ENCODE results near the gene TRIM41. TPM values are rescaled to one million over a fixed set of nuclear protein-coding genes. Genes with fewer than 3 reads are reported as not detected.
A peak's percentile ranks its signal among the peaks of the same experiment; 100 is the strongest.

TRIM41 gene
- total and polyA plus RNA-seq, 2 of the 13 experiments (the other 11 are each of a cell fraction or from before 2014, with no cell fraction given), result 10.2 to 16.7 TPM

DNA sequence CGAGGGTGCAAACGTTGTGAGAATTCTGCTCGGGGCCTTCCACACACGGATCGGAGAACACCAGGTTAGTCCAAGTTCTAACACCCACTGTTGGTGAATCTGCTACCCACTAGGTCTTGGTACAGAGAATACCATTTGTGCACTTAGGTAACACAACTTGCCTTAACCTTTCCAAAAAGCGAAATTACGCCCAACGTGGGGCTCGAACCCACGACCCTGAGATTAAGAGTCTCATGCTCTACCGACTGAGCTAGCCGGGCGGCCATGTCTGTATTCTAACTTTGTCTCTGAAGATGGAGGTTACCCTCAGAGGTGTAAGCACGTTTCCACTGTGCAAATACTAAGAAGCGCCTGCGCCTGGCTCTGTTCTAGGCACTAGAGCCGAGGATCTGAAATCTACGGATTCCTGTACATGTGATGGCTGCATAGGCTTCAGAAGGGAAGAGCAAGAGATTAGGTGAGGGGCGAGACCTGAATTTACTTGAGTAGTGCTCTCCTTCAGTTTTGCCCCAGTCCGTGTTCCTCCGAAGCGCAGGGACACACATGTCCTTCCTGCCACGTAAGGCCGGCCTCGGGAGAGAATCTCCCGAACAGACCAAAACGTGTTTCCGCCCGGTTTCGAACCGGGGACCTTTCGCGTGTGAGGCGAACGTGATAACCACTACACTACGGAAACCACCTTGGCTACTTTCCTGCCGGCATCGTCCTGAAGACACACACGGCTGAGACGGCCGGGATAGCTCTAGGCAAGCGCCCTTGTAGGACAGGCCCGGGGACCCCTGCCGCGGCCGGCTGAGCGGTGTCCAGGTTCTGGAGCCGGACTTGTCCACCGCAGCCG is 1.1 kb upstream of the TRIM41 start (continued):
- TF ChIP-seq ZNF460 (CRISPR knock-in tag; IDR thresholded peaks at IDR 0.05; ENCODE audit: borderline replicate concordance) (0 out of 2 replicates have a peak, but pooled peaks have one; percentile 7), RXRB (CRISPR knock-in tag; IDR thresholded peaks at IDR 0.05; ENCODE audit: borderline replicate concordance) (peak; percentile 63), ZNF263 (CRISPR knock-in tag; IDR thresholded peaks at IDR 0.05) (peak; percentile 76), IRX3 (CRISPR knock-in tag; IDR thresholded peaks at IDR 0.05; ENCODE audit: borderline replicate concordance, low read depth) (no peak), GPN1 (CRISPR knock-in tag; IDR thresholded peaks at IDR 0.05; ENCODE audit: borderline replicate concordance) (no peak), MXD1 (CRISPR knock-in tag; IDR thresholded peaks at IDR 0.05) (peak; percentile 37; the same call in 1 of the 2 replicates), KLF12 (CRISPR knock-in tag; IDR thresholded peaks at IDR 0.05; ENCODE audit: borderline replicate concordance) (0 out of 2 replicates have a peak, but pooled peaks have one; percentile 44), ZHX1 (CRISPR knock-in tag; IDR thresholded peaks at IDR 0.05; ENCODE audit: low read depth) (no peak), SOX13 (IDR thresholded peaks at IDR 0.05) (0 out of 2 replicates have a peak, but pooled peaks have one; percentile 26), SOX13 (CRISPR knock-in tag; conservative IDR thresholded peaks at IDR 0.05 in 1 of 2, IDR thresholded peaks at IDR 0.05 in 1 of 2) (peak in 1 of 2 experiments; percentile 13; a peak in 1 of 4 replicates), ZKSCAN1 (IDR thresholded peaks at IDR 0.05; ENCODE audit: low read length) (no peak), PRMT3 (CRISPR knock-in tag; IDR thresholded peaks at IDR 0.05; ENCODE audit: borderline replicate concordance, low read depth) (peak; percentile 84; the same call in 1 of the 2 replicates), FOXA1 (IDR thresholded peaks at IDR 0.05) (no peak), FOXA1 (CRISPR knock-in tag; IDR thresholded peaks at IDR 0.05) (no peak; the same call in 1 of the 2 replicates), YY1 (IDR thresholded peaks at IDR 0.05; ENCODE audit: insufficient read depth, insufficient replicate concordance, low read depth, low read length) (peak; percentile 80), ZNF30 (CRISPR knock-in tag; IDR thresholded peaks at IDR 0.05) (no peak), HOXA5 (CRISPR knock-in tag; IDR thresholded peaks at IDR 0.05) (peak; percentile 85; the same call in 1 of the 2 replicates)
- TF ChIP-seq, protein P1, sequence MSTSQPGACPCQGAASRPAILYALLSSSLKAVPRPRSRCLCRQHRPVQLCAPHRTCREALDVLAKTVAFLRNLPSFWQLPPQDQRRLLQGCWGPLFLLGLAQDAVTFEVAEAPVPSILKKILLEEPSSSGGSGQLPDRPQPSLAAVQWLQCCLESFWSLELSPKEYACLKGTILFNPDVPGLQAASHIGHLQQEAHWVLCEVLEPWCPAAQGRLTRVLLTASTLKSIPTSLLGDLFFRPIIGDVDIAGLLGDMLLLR (CRISPR knock-in tag; IDR thresholded peaks at IDR 0.05), result peak; percentile 46
- TF ChIP-seq, protein P2, sequence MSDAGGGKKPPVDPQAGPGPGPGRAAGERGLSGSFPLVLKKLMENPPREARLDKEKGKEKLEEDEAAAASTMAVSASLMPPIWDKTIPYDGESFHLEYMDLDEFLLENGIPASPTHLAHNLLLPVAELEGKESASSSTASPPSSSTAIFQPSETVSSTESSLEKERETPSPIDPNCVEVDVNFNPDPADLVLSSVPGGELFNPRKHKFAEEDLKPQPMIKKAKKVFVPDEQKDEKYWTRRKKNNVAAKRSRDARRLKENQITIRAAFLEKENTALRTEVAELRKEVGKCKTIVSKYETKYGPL (CRISPR knock-in tag; IDR thresholded peaks at IDR 0.05), result peak; percentile 65; the same call in 1 of the 2 replicates
- TF ChIP-seq, protein P3, sequence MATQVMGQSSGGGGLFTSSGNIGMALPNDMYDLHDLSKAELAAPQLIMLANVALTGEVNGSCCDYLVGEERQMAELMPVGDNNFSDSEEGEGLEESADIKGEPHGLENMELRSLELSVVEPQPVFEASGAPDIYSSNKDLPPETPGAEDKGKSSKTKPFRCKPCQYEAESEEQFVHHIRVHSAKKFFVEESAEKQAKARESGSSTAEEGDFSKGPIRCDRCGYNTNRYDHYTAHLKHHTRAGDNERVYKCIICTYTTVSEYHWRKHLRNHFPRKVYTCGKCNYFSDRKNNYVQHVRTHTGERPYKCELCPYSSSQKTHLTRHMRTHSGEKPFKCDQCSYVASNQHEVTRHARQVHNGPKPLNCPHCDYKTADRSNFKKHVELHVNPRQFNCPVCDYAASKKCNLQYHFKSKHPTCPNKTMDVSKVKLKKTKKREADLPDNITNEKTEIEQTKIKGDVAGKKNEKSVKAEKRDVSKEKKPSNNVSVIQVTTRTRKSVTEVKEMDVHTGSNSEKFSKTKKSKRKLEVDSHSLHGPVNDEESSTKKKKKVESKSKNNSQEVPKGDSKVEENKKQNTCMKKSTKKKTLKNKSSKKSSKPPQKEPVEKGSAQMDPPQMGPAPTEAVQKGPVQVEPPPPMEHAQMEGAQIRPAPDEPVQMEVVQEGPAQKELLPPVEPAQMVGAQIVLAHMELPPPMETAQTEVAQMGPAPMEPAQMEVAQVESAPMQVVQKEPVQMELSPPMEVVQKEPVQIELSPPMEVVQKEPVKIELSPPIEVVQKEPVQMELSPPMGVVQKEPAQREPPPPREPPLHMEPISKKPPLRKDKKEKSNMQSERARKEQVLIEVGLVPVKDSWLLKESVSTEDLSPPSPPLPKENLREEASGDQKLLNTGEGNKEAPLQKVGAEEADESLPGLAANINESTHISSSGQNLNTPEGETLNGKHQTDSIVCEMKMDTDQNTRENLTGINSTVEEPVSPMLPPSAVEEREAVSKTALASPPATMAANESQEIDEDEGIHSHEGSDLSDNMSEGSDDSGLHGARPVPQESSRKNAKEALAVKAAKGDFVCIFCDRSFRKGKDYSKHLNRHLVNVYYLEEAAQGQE (IDR thresholded peaks at IDR 0.05; ENCODE audit: borderline replicate concordance in 1 of 2, low read depth in 1 of 2, low read length in 2 of 2), result peak in 1 of 2 experiments; percentile 42; a peak in 1 of 4 replicates
